Trophoblast cell (in vitro differentiated cells and primary cell): Measurements from ENCODE around the gene MPST.
A peak's percentile ranks its signal among the peaks of the same experiment; 100 is the strongest.

Source experiments
- DNase-seq, 2 donors: peaks; one replicate each; pipeline ENCODE4 v3.0.0-alpha.2; 2016
- H2AFZ ChIP-seq: 2 replicates; pipeline ENCODE4 v1.6.1; 2013; ENCODE audit warnings: low read length, moderate library complexity, mild to moderate bottlenecking; ENCODE audit not compliant: insufficient read depth, poor library complexity
- H2AK5ac ChIP-seq: 2 replicates; pipeline ENCODE4 v1.6.1; 2013; ENCODE audit warnings: mild to moderate bottlenecking, low read length
- H2BK120ac ChIP-seq: 2 replicates; pipeline ENCODE4 v1.6.1; 2013; ENCODE audit warnings: low read length, mild to moderate bottlenecking, moderate library complexity; ENCODE audit not compliant: insufficient read depth, poor library complexity
- H2BK12ac ChIP-seq: 2 replicates; pipeline ENCODE4 v1.6.1; 2013; ENCODE audit warnings: mild to moderate bottlenecking, low read length, moderate library complexity
- H2BK5ac ChIP-seq: 2 replicates; pipeline ENCODE4 v1.6.1; 2013; ENCODE audit warnings: low read length, low read depth, moderate library complexity, mild to moderate bottlenecking; ENCODE audit not compliant: poor library complexity
- H3K14ac ChIP-seq: 2 replicates; pipeline ENCODE4 v1.6.1; 2013; ENCODE audit warnings: mild to moderate bottlenecking, low read length
- H3K18ac ChIP-seq: 2 replicates; pipeline ENCODE4 v1.6.1; 2013; ENCODE audit warnings: mild to moderate bottlenecking, low read length
- H3K23ac ChIP-seq: 2 replicates; pipeline ENCODE4 v1.6.1; 2013; ENCODE audit warnings: low read length
- H3K27ac ChIP-seq: 2 replicates; pipeline ENCODE4 v1.5.1; 2013; ENCODE audit warnings: low read depth, mild to moderate bottlenecking, inconsistent platforms, low read length, moderate library complexity
- H3K27me3 ChIP-seq: 2 replicates; pipeline ENCODE4 v1.6.1; 2013; ENCODE audit warnings: inconsistent platforms, mild to moderate bottlenecking, low read length, moderate library complexity; ENCODE audit not compliant: insufficient read depth
- H3K36me3 ChIP-seq, 2 experiments: 1 replicate in 1 of 2; 2 replicates in 1 of 2; pipeline ENCODE4 v1.6.1; 2013; ENCODE audit warnings: low read length in 2 of 2, mild to moderate bottlenecking in 2 of 2, moderate library complexity in 1 of 2; ENCODE audit not compliant: insufficient read depth in 2 of 2, control insufficient read depth in 1 of 2
- H3K4ac ChIP-seq: 2 replicates; pipeline ENCODE4 v1.6.1; 2013; ENCODE audit warnings: low read depth, mild to moderate bottlenecking, low read length, moderate library complexity
- H3K4me1 ChIP-seq, 2 experiments: 1 replicate in 1 of 2; 2 replicates in 1 of 2; pipeline ENCODE4 v1.6.1; 2013; ENCODE audit warnings: low read length in 2 of 2, mild to moderate bottlenecking in 2 of 2, moderate library complexity in 1 of 2; ENCODE audit not compliant: insufficient read depth in 2 of 2, control insufficient read depth in 1 of 2
- H3K4me2 ChIP-seq: 2 replicates; pipeline ENCODE4 v1.6.1; 2013; ENCODE audit warnings: inconsistent platforms, mild to moderate bottlenecking, low read length, moderate library complexity
- H3K4me3 ChIP-seq: 2 replicates; pipeline ENCODE4 v1.5.1; 2013; ENCODE audit warnings: mild to moderate bottlenecking, low read depth, low read length, inconsistent platforms
- H3K79me1 ChIP-seq: one replicate; pipeline ENCODE4 v1.6.1; 2013; ENCODE audit warnings: low read length
- H3K79me2 ChIP-seq: 2 replicates; pipeline ENCODE4 v1.6.1; 2013; ENCODE audit warnings: low read length, mild to moderate bottlenecking; ENCODE audit not compliant: control insufficient read depth, insufficient read depth, poor library complexity
- H3K9ac ChIP-seq: 2 replicates; pipeline ENCODE4 v1.6.1; 2013; ENCODE audit warnings: mild to moderate bottlenecking, low read length
- H3K9me3 ChIP-seq: 2 replicates; pipeline ENCODE4 v1.6.1; 2013; ENCODE audit warnings: low read depth, mild to moderate bottlenecking, control low read depth, inconsistent platforms, low read length; ENCODE audit not compliant: insufficient read depth
- H4K12ac ChIP-seq: 2 replicates; pipeline ENCODE4 v1.6.1; 2013; ENCODE audit warnings: low read depth, mild to moderate bottlenecking, low read length, moderate library complexity
- H4K8ac ChIP-seq: 2 replicates; pipeline ENCODE4 v1.6.1; 2013; ENCODE audit warnings: low read depth, mild to moderate bottlenecking, low read length, moderate library complexity
- H4K91ac ChIP-seq: one replicate; pipeline ENCODE4 v1.6.1; 2013; ENCODE audit warnings: low read depth, mild to moderate bottlenecking, low read length, moderate library complexity
- WGBS: extraction: QIAGEN DNeasy Blood & Tissue Kit; methylation state at CpG from one replicate; pipeline ENCODE4 v1.1.7; 2013; ENCODE audit warnings: missing lambda C conversion rate; ENCODE audit not compliant: insufficient read length, insufficient coverage; ENCODE audit errors: extremely low coverage; 5-methylcytosine and 5-hydroxymethylcytosine counted together

Gene MPST

GRCh38 chr22:37043209-37043827 lies 23.8 kb downstream of the MPST start:
- H3K27ac ChIP-seq, result no peak overlapping the region
- H3K79me1 ChIP-seq, result no peaks in the 10 kb centered on the region
- no peak overlapping the region for H4K91ac ChIP-seq
- no peak for DNase-seq
- H3K9me3 ChIP-seq, result no peaks in the 10 kb centered on the region
- no peaks in the 10 kb centered on the region for H3K79me2 ChIP-seq
- no peak overlapping the region for H3K4me3 ChIP-seq
- no peaks in the 10 kb centered on the region for H3K27me3 ChIP-seq
- no peak overlapping the region for H2BK120ac ChIP-seq
- no peaks in the 10 kb centered on the region for H3K4me1 ChIP-seq
- H3K9ac ChIP-seq, result no peak overlapping the region
- no peak overlapping the region for H3K4me2 ChIP-seq
- H3K14ac ChIP-seq, result no peak overlapping the region
- no peak overlapping the region for H4K12ac ChIP-seq
- no peak overlapping the region for H2AK5ac ChIP-seq
- H4K8ac ChIP-seq, result no peak overlapping the region
- no peak overlapping the region for H2BK12ac ChIP-seq
- H3K4ac ChIP-seq, result no peak overlapping the region
- no peaks in the 10 kb centered on the region for H3K36me3 ChIP-seq
- no peak overlapping the region for H3K18ac ChIP-seq
- H3K23ac ChIP-seq, result no peak overlapping the region
- no peak overlapping the region for H2BK5ac ChIP-seq
- H2AFZ ChIP-seq, result no peak overlapping the region
- WGBS, result no CpG with 5 or more reads among the region's 7 CpGs

- Histone ChIP-seq H3K4me3 (no peak overlapping the region), H3K14ac (no peak overlapping the region), H3K79me2 (no peaks in the 10 kb centered on the region), H3K4me2 (no peak overlapping the region), H3K9me3 (no peaks in the 10 kb centered on the region), H3K23ac (no peak overlapping the region), H3K79me1 (no peaks in the 10 kb centered on the region), H4K91ac (no peak overlapping the region), H2BK120ac (no peak overlapping the region), H3K18ac (no peak overlapping the region), H3K27ac (no peak overlapping the region), H3K4ac (no peak overlapping the region), H3K27me3 (no peaks in the 10 kb centered on the region), H2BK12ac (no peak overlapping the region), H4K12ac (no peak overlapping the region), H2AFZ (no peak overlapping the region), H3K9ac (no peak overlapping the region), H2AK5ac (no peak overlapping the region), H2BK5ac (no peak overlapping the region), H3K4me1 (no peaks in the 10 kb centered on the region), H3K36me3 (no peaks in the 10 kb centered on the region), H4K8ac (no peak overlapping the region)
- peak; percentile 57 to 73 for DNase-seq
- WGBS, result no CpG with 5 or more reads among the region's 17 CpGs
Observed at GRCh38 chr22:37043828-37044538, 24.4 kb downstream of the MPST start.

DNA sequence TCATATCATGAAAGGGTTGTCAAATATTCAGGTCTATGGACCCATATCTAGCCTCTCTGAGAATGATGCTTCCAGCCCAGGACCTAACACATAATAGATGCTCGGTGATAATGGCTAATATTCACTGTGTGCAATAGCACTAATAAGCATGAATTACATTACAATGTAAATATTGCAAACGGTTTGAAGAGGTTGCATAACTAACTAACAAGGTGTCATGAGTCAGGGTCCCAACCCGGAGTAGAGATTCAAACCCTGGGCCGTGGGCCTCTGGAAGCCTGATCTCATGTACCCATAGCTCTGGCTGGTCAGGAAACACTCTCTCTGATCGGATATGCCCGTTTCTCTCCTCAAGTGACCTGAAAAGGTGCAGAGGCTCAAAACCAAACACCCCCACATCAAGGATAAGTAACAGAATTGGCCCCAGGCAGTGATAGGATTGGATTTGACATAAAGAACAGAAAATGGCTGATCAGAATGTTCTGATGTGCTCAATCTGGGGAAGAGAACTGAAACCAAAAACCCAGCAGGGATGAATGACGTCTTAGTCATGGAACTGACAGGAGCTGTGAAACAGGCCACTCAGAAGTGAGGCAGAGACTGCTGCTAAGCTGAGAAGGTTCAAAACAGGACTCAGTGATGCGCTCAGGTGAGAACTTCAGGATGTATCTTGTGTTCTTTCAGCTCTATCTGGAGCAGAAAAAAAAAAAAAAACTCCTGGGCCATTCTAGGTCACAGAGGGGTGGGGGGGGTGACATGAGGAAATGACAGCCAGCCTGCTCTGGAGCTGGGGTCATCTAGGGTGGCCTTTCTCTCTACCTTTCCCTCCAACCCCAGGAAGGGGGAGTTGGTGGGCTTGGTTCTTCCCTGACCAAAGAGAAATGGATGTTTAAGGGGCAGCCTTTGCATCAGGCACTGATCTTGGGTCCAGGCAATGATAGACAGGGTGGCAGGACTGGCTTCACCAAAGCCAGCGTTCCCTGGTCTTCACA lies 25.4 kb downstream of the MPST start:
- no peaks in the 10 kb centered on the region for H3K36me3 ChIP-seq
- H3K9me3 ChIP-seq, result no peaks in the 10 kb centered on the region
- no peak overlapping the region for H3K4me3 ChIP-seq
- no peak overlapping the region for H3K14ac ChIP-seq
- no peaks in the 10 kb centered on the region for H3K79me2 ChIP-seq
- no peak overlapping the region for H4K8ac ChIP-seq
- no peak overlapping the region for H4K12ac ChIP-seq
- H3K4ac ChIP-seq, result no peak overlapping the region
- no peak overlapping the region for H2BK12ac ChIP-seq
- no CpG with 5 or more reads among the region's 9 CpGs for WGBS
- no peak overlapping the region for H3K23ac ChIP-seq
- no peak overlapping the region for H2AFZ ChIP-seq
- H2BK5ac ChIP-seq, result no peak overlapping the region
- H3K27ac ChIP-seq, result no peak overlapping the region
- DNase-seq, result peak in 1 of 2 donors; percentile 12
- H3K4me2 ChIP-seq, result no peak overlapping the region
- H4K91ac ChIP-seq, result no peak overlapping the region
- H3K9ac ChIP-seq, result no peak overlapping the region
- H3K79me1 ChIP-seq, result no peaks in the 10 kb centered on the region
- H3K4me1 ChIP-seq, result no peaks in the 10 kb centered on the region
- no peaks in the 10 kb centered on the region for H3K27me3 ChIP-seq
- H2AK5ac ChIP-seq, result no peak overlapping the region
- no peak overlapping the region for H2BK120ac ChIP-seq
- no peak overlapping the region for H3K18ac ChIP-seq

DNA sequence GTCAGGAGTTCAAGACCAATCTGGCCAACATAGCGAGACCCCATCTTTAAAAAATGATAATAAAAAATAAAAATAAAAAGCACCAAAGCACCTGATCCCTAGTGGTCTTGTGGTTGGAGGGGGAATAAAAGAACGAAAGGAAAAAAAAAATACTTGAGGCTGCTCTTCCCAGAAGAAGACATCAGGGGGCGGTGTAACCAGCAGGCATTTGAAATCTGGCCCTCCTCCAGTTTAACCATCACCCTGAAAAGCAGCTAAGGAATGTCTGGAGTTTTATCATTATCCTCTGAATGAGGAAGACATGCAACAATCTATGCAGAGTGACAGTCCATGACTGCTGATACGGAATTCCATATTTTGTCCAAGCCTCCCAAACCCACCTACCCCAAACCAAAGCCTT lies 26.4 kb downstream of the MPST start:
- peak; percentile 15 to 71 for DNase-seq
- Histone ChIP-seq H3K27ac (no peak overlapping the region), H3K4me1 (no peaks in the 10 kb centered on the region), H3K27me3 (no peaks in the 10 kb centered on the region), H3K9me3 (no peaks in the 10 kb centered on the region), H3K4me2 (no peak overlapping the region), H3K4me3 (no peak overlapping the region), H2AK5ac (no peak overlapping the region), H3K4ac (no peak overlapping the region), H4K91ac (no peak overlapping the region), H3K23ac (no peak overlapping the region), H3K9ac (no peak overlapping the region), H4K12ac (no peak overlapping the region), H3K79me1 (no peaks in the 10 kb centered on the region), H2BK5ac (no peak overlapping the region), H4K8ac (no peak overlapping the region), H2BK12ac (no peak overlapping the region), H2BK120ac (no peak overlapping the region), H3K79me2 (no peaks in the 10 kb centered on the region), H3K18ac (no peak overlapping the region), H3K36me3 (no peaks in the 10 kb centered on the region), H3K14ac (no peak overlapping the region), H2AFZ (no peak overlapping the region)
- WGBS, result no CpG with 5 or more reads among the region's 4 CpGs
